Muscle of leg (tissue), 11 donors: ENCODE results near the gene OR56B1. TPM values are rescaled to one million over a fixed set of nuclear protein-coding genes. Genes with fewer than 3 reads are reported as not detected.
"Not testable (repeated sequence)": the region's sequence is repeated elsewhere in the genome, so short reads cannot be mapped to it uniquely, and the experiment has no call there.

Source experiments
- DNase-seq: peaks from one replicate; pipeline ENCODE4 v3.0.0; 2013
- H3K27ac ChIP-seq: one replicate; pipeline ENCODE4 v1.5.1; 2013; ENCODE audit warnings: mild to moderate bottlenecking, low read length, control low read depth
- H3K27me3 ChIP-seq: one replicate; pipeline ENCODE4 v1.6.1; 2013; ENCODE audit warnings: low read length; ENCODE audit not compliant: control insufficient read depth, insufficient read depth
- H3K36me3 ChIP-seq: one replicate; pipeline ENCODE4 v1.6.1; 2013; ENCODE audit warnings: low read length; ENCODE audit not compliant: control insufficient read depth, insufficient read depth
- H3K4me1 ChIP-seq: one replicate; pipeline ENCODE4 v1.6.1; 2013; ENCODE audit warnings: low read length; ENCODE audit not compliant: control insufficient read depth, insufficient read depth
- H3K4me3 ChIP-seq: one replicate; pipeline ENCODE4 v1.5.1; 2013; ENCODE audit warnings: low read length, control low read depth
- H3K9me3 ChIP-seq: replicated peaks from 2 replicates; pipeline ENCODE4 v1.6.1; 2013; ENCODE audit warnings: low read depth, low read length; ENCODE audit not compliant: control insufficient read depth
- WGBS: methylation state at CpG from one replicate; pipeline ENCODE4 v1.1.5; 2013; ENCODE audit warnings: missing lambda C conversion rate; ENCODE audit not compliant: insufficient coverage; 5-methylcytosine and 5-hydroxymethylcytosine counted together
- polyA plus RNA-seq, 8 donors: library from polyadenylated mRNA; unstranded; fragments of 120-200 nt; gene quantifications; one replicate each; pipeline versions ENCODE4 v1.2.1 to v1.2.3, GENCODE V29; 2013; ENCODE audit warnings: inconsistent platforms in 1 of 8, low replicate concordance in 1 of 8; ENCODE audit not compliant: insufficient read length in 8 of 8, insufficient read depth in 1 of 8
- total RNA-seq: library from RNA; stranded (reverse); fragments of 120-200 nt; gene quantifications from one replicate; pipeline ENCODE4 v1.2.4, GENCODE V29; 2013

The OR56B1 gene
- total and polyA plus RNA-seq, 9 donors: 0.08 TPM; not detected in 8

DNA sequence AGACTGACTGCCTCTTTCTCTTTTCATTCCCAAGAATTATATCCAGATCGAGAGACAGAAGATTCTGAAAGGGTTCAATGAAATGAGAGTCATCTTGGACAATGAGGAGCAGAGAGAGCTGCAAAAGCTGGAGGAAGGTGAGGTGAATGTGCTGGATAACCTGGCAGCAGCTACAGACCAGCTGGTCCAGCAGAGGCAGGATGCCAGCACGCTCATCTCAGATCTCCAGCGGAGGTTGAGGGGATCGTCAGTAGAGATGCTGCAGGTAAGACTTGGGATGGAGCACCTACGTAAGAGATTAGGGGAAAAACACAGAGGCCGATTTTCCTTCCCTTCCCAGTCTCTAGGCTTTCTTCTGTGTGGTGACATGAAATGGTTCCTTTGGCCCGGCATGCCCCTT, 38.0 kb upstream of the OR56B1 start:
- DNase-seq: no peak
- no peak overlapping the region for H3K4me3 ChIP-seq
- H3K4me1 ChIP-seq: no peaks in the 10 kb centered on the region
- no peaks in the 10 kb centered on the region for H3K27me3 ChIP-seq
- WGBS: 40% methylated on average over 1 of the region's 7 CpGs
- H3K36me3 ChIP-seq: peaks cover 9% of the 10 kb centered on the region
- no peak overlapping the region for H3K27ac ChIP-seq
- no peaks in the 10 kb centered on the region for H3K9me3 ChIP-seq

DNA sequence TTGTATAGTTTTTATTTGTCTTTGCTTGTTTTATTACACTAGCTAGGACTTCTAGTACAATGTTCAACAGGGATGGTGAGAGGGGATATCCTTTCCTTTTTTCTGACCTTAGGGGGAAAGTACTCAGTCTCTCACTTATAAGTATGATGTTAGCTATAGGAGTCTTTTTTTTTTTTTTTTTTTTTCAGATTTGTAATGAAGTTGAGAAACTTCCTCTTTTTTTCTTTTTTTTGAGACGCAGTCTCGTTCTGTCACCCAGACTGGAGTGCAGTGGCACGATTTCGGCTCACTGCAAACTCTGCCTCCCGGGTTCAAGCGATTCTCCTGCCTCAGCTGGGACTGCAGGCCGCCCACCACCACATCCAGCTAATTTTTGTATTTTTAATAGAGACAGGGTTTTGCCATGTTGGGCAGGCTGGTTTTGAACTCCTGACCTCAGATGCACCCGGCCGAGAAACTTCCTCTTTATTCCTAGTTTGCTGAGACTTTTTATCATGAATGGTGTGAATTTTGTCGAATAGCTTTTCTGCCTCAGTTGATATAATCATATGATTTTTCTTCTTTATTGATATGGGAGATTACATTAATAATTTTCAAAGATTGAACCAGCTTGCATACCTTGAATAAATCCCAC, 35.7 kb upstream of the OR56B1 start:
- DNase-seq: no peak
- Histone ChIP-seq H3K4me3 (no peak overlapping the region), H3K36me3 (peaks cover 9% of the 10 kb centered on the region), H3K27ac (no peak overlapping the region), H3K9me3 (no peaks in the 10 kb centered on the region), H3K27me3 (no peaks in the 10 kb centered on the region), H3K4me1 (no peaks in the 10 kb centered on the region)
- WGBS: 90% methylated on average over 2 of the region's 10 CpGs

DNA sequence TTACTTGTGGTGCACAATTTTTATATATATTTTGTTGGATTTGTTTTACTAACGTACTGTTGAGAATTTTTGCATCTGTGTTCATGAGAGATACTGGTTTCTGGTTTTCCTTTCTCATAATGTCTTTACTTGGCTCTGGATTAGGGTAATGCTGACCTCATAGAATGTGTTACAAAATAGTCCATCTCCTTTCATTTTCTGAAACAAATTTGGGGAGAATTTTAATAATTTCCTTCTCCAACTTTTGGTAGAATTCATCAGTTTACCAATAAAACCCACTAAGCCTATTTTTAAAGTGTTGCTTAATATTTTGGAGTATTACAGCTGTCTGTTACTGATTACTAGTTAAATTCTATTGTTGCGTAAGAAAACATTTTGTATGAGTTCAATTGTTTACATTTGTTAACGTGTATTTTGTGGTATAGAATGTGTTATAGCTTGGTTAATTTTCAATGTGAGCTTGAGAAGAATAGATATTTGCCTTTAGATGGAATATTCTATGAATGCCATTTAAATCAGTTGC, 35.1 kb upstream of the OR56B1 start:
- no peaks in the 10 kb centered on the region for H3K4me1 ChIP-seq
- no peaks in the 10 kb centered on the region for H3K27me3 ChIP-seq
- peaks cover 9% of the 10 kb centered on the region for H3K36me3 ChIP-seq
- no CpG with 5 or more reads among the region's 3 CpGs for WGBS
- H3K4me3 ChIP-seq: no peak overlapping the region
- no peaks in the 10 kb centered on the region for H3K9me3 ChIP-seq
- DNase-seq: no peak
- H3K27ac ChIP-seq: no peak overlapping the region

DNA sequence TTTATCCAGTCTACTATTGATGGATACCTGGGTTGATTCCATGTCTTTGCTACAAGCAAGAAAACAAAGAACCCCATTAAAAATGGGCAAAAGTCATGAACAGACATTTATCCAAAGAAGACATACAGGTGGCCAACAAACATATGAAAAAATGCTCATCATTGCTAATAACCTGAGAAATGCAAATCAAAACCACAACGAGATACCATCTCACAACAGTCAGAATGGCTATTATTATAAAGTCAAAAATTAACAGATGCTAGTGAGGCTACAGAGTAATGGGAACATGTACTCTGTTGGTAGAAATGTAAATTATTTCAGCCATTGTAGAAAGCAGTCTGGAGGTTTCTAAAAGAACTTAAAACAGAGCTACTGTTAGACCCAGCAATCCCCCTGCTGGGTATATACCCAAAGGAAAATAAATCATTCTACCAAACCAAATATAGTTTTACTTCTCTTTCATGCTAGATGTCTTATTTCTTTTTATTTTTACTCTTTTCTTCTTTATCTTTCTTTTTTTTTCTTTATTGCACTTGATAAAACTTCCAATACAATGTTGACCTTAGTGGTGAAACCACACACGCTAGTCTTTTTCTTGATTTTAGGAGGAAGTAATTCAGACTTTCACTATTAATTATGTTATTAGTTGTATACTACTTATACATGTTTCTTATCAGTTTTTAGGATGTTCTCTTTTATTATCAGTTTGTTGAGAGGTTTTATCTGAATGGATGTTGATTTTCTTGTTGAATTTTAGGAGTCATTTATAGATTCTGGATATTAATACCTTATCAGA, 32.3 kb upstream of the OR56B1 start:
- Histone ChIP-seq H3K36me3 (peaks cover 5% of the 10 kb centered on the region), H3K27ac (no peak overlapping the region), H3K27me3 (no peaks in the 10 kb centered on the region), H3K4me1 (no peaks in the 10 kb centered on the region), H3K4me3 (no peak overlapping the region), H3K9me3 (no peaks in the 10 kb centered on the region)
- no CpG with 5 or more reads among the region's 2 CpGs for WGBS
- DNase-seq: no peak

DNA sequence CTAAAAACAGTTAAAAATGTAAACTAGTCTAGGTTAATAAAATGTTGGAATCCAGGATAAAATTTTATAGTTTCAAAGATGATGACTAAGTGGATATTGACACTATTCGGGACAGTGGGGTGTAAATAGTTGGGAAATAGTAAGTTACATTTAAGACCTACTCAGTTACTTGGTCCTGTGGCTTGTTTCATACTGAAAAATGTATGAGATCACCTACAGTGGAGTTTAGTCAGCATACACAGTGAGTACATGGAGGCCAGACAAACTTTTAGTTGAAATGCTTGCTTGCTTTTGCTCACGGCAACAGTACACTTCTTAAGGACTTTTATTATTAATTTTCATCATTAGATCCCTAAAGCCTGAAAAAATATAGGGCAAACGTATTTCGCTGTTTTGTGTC, 30.6 kb upstream of the OR56B1 start:
- no peak for DNase-seq
- H3K9me3 ChIP-seq: no peaks in the 10 kb centered on the region
- no CpG with 5 or more reads among the region's 4 CpGs for WGBS
- H3K4me3 ChIP-seq: no peak overlapping the region
- no peaks in the 10 kb centered on the region for H3K27me3 ChIP-seq
- no peaks in the 10 kb centered on the region for H3K4me1 ChIP-seq
- peaks cover 5% of the 10 kb centered on the region for H3K36me3 ChIP-seq
- no peak overlapping the region for H3K27ac ChIP-seq

DNA sequence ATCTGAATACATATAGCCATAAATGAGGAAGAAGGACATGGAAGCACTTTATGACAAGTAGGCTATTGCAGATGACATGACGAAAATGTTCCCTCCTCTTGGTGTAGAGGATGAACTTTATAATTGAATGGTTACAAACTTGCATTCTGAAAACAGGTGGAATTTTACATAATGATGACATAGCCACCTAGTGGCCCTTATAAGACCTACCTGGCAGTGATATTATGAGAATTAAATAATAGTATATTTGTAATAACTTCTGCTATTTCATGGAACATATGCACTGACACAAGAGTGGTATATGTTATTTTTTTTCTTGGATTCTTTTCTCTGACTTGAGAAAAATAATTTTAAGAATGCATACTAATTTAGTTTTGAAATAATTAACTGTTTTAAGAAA, 23.7 kb upstream of the OR56B1 start:
- no peaks in the 10 kb centered on the region for H3K4me1 ChIP-seq
- DNase-seq: no peak
- WGBS: no CpG with 5 or more reads among the region's 1 CpG
- no peak overlapping the region for H3K4me3 ChIP-seq
- H3K27me3 ChIP-seq: no peaks in the 10 kb centered on the region
- H3K36me3 ChIP-seq: peaks cover 5% of the 10 kb centered on the region
- H3K27ac ChIP-seq: no peak overlapping the region
- H3K9me3 ChIP-seq: no peaks in the 10 kb centered on the region

DNA sequence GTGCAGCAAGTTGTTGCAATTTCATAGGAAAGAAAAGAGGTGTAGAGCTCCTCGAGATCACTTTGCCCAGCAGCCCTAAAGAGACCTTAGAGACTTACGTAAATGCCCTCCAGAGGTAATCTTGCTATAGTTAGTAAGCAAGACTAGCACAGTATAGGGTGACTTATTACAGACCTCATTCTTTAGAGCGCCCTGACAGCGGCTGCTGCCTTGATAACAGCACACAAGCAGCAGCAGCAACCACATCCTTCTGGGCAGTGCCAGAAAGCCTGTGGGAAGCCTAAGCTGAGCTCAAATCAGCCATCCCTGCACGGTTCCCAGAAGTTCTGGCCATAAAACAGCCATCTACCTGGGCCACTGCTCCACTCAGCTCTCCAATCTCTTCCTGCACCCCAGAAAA, 22.6 kb upstream of the OR56B1 start:
- H3K27me3 ChIP-seq: no peaks in the 10 kb centered on the region
- H3K36me3 ChIP-seq: no peaks in the 10 kb centered on the region
- H3K9me3 ChIP-seq: peaks cover 3% of the 10 kb centered on the region
- no peak overlapping the region for H3K4me3 ChIP-seq
- DNase-seq: no peak
- H3K27ac ChIP-seq: no peak overlapping the region
- H3K4me1 ChIP-seq: no peaks in the 10 kb centered on the region
- WGBS: 62% methylated on average over 3 of the region's 5 CpGs

DNA sequence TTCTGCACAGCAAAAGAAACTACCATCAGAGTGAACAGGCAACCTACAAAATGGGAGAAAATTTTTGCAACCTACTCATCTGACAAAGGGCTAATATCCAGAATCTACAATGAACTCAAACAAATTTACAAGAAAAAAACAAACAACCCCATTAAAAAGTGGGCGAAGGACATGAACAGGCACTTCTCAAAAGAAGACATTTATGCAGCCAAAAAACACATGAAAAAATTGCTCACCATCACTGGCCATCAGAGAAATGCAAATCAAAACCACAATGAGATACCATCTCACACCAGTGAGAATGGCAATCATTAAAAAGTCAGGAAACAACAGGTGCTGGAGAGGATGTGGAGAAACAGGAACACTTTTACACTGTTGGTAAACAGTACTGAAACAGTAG, 19.7 kb upstream of the OR56B1 start:
- not testable (repeated sequence) for H3K4me1 ChIP-seq, DNase-seq
- WGBS: no CpG with 5 or more reads among the region's 1 CpG

DNA sequence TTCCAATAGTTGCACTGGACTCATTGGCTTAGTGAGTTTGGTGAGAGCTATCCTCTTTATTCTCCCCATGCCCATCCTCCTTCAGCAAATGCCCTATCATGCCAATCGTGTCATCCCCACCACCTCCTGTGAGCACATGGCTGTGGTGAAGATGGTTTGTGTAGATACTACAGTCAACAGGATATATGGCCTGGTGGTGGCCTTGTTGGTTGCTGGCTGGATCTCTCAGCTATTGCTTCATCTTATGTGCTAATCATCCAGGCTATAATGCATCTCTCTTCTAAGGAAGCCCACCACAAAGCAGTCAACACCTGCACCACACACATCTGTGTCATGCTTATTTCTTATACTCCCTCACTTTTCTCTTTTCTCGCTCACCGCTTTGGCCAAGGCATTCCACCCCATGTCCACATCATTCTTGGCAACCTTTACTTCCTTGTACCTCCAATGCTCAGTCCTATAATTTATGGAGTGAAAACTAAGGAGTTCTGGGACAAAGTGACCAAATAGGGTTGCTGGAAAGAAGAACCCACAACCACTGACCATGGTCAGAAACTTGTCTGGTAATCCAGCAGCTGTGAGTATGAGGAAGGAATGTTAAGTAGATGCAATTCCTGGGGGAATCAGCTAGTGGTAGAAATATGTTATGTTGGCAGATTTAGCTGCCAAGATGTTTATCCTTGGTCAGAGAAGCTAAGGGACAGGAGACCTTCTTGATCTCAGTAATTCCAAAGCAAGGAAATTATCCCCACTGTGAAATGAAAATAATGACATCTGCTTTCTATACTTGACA, 16.3 kb upstream of the OR56B1 start:
- no CpG with 5 or more reads among the region's 3 CpGs for WGBS
- Histone ChIP-seq H3K27me3 (no peaks in the 10 kb centered on the region), H3K27ac (no peak overlapping the region), H3K9me3 (peaks cover 5% of the 10 kb centered on the region), H3K4me1 (no peaks in the 10 kb centered on the region), H3K4me3 (no peak overlapping the region), H3K36me3 (no peaks in the 10 kb centered on the region)
- no peak for DNase-seq

More for the DNA sequence above, 19.7 kb upstream of the OR56B1 start:
- not testable (repeated sequence) for H3K4me3 ChIP-seq, H3K36me3 ChIP-seq, H3K27me3 ChIP-seq, H3K9me3 ChIP-seq, H3K27ac ChIP-seq

DNA sequence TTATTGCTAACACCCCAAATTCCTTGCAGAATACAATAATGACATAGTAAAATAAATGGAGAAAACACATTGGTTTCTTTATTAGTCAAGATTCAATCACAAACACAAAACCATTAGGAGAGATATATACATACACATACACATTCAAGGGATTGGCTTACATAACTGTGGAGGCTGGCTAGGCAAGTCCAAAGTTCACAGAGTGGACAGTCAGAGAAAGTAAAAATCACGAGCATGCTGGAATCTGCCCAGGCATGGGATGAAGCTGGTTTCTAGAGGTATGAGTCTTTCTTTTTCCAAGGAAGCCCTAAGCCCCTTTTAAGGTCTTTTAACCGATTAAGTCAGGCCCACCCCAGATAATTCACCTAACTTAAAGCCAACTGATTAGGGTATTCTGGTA, 13.6 kb upstream of the OR56B1 start:
- no peaks in the 10 kb centered on the region for H3K36me3 ChIP-seq
- no peaks in the 10 kb centered on the region for H3K27me3 ChIP-seq
- DNase-seq: no peak
- WGBS: no CpG with 5 or more reads among the region's 2 CpGs
- H3K27ac ChIP-seq: no peak overlapping the region
- H3K9me3 ChIP-seq: peaks cover 5% of the 10 kb centered on the region
- H3K4me1 ChIP-seq: no peaks in the 10 kb centered on the region
- H3K4me3 ChIP-seq: no peak overlapping the region
